Glutamatergic neuron (in vitro differentiated cells): ENCODE data around the gene SLC66A2. TPM values are rescaled to one million over a fixed set of nuclear protein-coding genes. Genes with fewer than 3 reads are reported as not detected.

ENCODE experiments used
- DNase-seq: peaks from one replicate; pipeline ENCODE4 v3.0.0; 2022
- H3K27ac Mint-ChIP-seq: one replicate; pipeline ENCODE4 v1.8.0; 2020; ENCODE audit warnings: mild to moderate bottlenecking, mixed read lengths, inconsistent platforms; ENCODE audit not compliant: unreplicated experiment
- H3K27me3 Mint-ChIP-seq: one replicate; pipeline ENCODE4 v1.8.0; 2020; ENCODE audit warnings: mild to moderate bottlenecking, moderate library complexity, mixed read lengths, inconsistent platforms; ENCODE audit not compliant: unreplicated experiment
- H3K36me3 Mint-ChIP-seq: one replicate; pipeline ENCODE4 v1.8.0; 2020; ENCODE audit warnings: mild to moderate bottlenecking, mixed read lengths, inconsistent platforms; ENCODE audit not compliant: unreplicated experiment
- H3K4me1 Mint-ChIP-seq: one replicate; pipeline ENCODE4 v1.8.0; 2020; ENCODE audit warnings: mild to moderate bottlenecking, low read depth, mixed read lengths, inconsistent platforms; ENCODE audit not compliant: unreplicated experiment
- H3K4me3 Mint-ChIP-seq: one replicate; pipeline ENCODE4 v1.8.0; 2020; ENCODE audit warnings: mild to moderate bottlenecking, mixed read lengths, inconsistent platforms; ENCODE audit not compliant: unreplicated experiment
- H3K9me3 Mint-ChIP-seq: one replicate; pipeline ENCODE4 v1.8.0; 2020; ENCODE audit warnings: mild to moderate bottlenecking, moderate library complexity, mixed read lengths, inconsistent platforms; ENCODE audit not compliant: unreplicated experiment
- CTCF ChIP-seq: fragments of 200-600 bp; sonication (generic); IDR thresholded peaks from one replicate; pipeline ENCODE4 v1.5.0; 2021; ENCODE audit not compliant: partially characterized antibody, unreplicated experiment
- total RNA-seq: library from RNA; stranded (reverse); fragmentation: NEBNext Ultra II Directional; extraction: Animal tissue kit (Norgen Biotek cat#: 25700); gene quantifications from one replicate; pipeline ENCODE4 v1.2.1, GENCODE V29; 2021; ENCODE audit not compliant: unreplicated experiment

Gene SLC66A2
- total RNA-seq, 1 donor from 2014 or later: 56.6 TPM

GRCh38 chr18:79964330-79965118 lies 13.1 kb upstream of the SLC66A2 start, which contains the start of gene HSBP1L1:
Gene HSBP1L1, plus strand, starts transcription at chr18:79964643. Its CDS starts 93 bp downstream, at chr18:79964736.
- Mint-ChIP-seq H3K27ac (no peak within 1 kb of the TSS), H3K4me3 (peak within 1 kb of the TSS; percentile 61), H3K9me3 (peaks cover 2% of the 10 kb centered on the region), H3K27me3 (peaks cover 5% of the 10 kb centered on the region), H3K36me3 (no peaks in the 10 kb centered on the region), H3K4me1 (peaks cover 10% of the 10 kb centered on the region)
- peak; percentile 77 for DNase-seq
- TF ChIP-seq CTCF: no peak

- no peak overlapping the region for H3K27ac Mint-ChIP-seq
- no peak for TF ChIP-seq CTCF
- H3K4me3 Mint-ChIP-seq: peak overlapping the region; percentile 61
- H3K36me3 Mint-ChIP-seq: no peaks in the 10 kb centered on the region
- DNase-seq: no peak
- peaks cover 9% of the 10 kb centered on the region for H3K4me1 Mint-ChIP-seq
- peaks cover 2% of the 10 kb centered on the region for H3K9me3 Mint-ChIP-seq
- H3K27me3 Mint-ChIP-seq: peaks cover 5% of the 10 kb centered on the region
These were observed 12.3 kb upstream of the SLC66A2 start for GRCh38 chr18:79963658-79964329.

GRCh38 chr18:79962835-79963657 lies 11.6 kb upstream of the SLC66A2 start:
- H3K36me3 Mint-ChIP-seq: no peaks in the 10 kb centered on the region
- peak overlapping the region; percentile 4 for H3K27ac Mint-ChIP-seq
- peaks cover 9% of the 10 kb centered on the region for H3K4me1 Mint-ChIP-seq
- no peak for TF ChIP-seq CTCF
- peaks cover 5% of the 10 kb centered on the region for H3K27me3 Mint-ChIP-seq
- DNase-seq: no peak
- H3K9me3 Mint-ChIP-seq: peaks cover 2% of the 10 kb centered on the region
- H3K4me3 Mint-ChIP-seq: peak overlapping the region; percentile 64

- peaks cover 5% of the 10 kb centered on the region for H3K27me3 Mint-ChIP-seq
These were observed 10.9 kb upstream of the SLC66A2 start for GRCh38 chr18:79962311-79962710.

More at GRCh38 chr18:79962311-79962710, 10.9 kb upstream of the SLC66A2 start:
- Mint-ChIP-seq H3K4me1 (peaks cover 9% of the 10 kb centered on the region), H3K9me3 (peaks cover 2% of the 10 kb centered on the region), H3K36me3 (no peaks in the 10 kb centered on the region), H3K27ac (no peak overlapping the region), H3K4me3 (no peak overlapping the region)
- TF ChIP-seq CTCF: no peak
- no peak for DNase-seq
